NCI-H1092 treated with DMSO at 0.1 percent for 48 hours (cell line): ENCODE results near the gene TMLHE.
A peak's percentile ranks its signal among the peaks of the same experiment; 100 is the strongest.
"Not testable (repeated sequence)": the region's sequence is repeated elsewhere in the genome, so short reads cannot be mapped to it uniquely, and the experiment has no call there.

Experiments
- DNase-seq: peaks from one replicate; lab custom pipeline; 2025; lab: John Stamatoyannopoulos, UW

The TMLHE gene

DNA sequence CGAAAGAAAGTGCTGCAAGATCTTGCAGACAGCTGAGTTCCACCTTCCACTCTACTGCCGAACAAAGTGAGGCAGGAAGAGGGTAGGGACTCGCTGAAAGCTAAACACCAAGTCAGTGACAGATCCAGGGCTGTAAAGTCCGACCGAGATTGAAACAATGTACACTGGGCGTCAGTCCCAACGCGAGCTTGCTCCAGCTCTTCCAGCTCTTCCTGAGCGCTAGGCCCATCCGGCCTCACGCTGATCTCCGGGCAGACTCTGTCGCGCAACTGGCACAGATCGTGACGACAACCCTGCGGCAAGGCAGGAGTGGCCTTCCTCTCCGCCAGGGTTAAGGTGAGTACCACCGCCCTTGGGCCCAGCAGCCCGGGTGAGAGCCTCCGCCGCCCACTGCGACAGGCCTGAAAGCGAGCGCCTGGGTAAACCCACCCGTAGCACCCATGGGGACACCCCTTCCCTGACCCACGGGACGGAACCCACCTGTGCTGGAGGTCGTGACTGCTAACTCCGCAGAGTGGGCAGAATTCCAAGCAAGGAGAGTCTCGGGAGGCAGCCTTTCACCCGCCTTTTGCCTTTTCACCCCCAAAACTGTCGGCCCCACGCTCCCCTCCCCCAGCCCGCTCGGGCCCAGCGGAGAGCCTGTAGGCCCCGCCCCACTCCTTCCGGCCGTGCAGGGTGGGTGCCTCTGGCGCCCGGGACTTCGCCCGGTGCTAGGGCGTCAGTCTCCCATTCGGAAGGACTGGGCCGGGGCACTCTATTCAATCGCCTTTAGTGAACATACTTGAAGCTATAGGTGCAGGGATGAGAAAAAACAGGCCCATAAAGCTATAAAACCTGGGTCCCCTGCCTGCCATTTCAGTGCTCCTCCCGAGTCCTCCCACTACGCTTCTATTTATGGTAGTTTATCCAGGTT, at the start of gene TMLHE, which contains the start of gene SPRY3:
Gene TMLHE, minus strand, starts transcription at position 641 of the 913 bp plus-strand sequence. CDS start 67,676 bp downstream, outside the sequence.
Gene SPRY3, plus strand, starts transcription at position 275 of the 913 bp plus-strand sequence.
- DNase-seq, result peak; percentile 52

DNA sequence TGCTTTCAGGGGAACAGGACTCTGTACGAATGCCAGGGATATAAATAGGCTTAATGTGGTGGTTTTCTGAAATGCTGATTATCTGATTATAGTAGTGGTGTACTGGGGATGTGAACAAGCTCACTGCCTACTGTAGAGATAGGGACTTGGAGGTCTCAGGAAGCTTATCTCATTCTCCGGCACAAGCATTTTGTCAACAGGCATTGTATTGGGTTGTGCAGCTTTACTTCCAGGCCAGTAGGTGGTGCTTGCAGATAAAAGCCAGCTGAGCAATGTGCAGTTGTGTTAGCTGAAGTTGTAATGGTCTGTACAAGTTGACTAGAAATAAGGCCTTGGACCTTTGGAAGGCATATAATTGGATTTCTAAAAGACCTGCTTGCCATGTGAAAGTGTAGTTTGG, 49.5 kb upstream of the TMLHE start:
- peak; percentile 3 for DNase-seq

- DNase-seq, result no peak
Observed at GRCh38 chrX:155645180-155645579, 32.4 kb upstream of the TMLHE start.

DNA sequence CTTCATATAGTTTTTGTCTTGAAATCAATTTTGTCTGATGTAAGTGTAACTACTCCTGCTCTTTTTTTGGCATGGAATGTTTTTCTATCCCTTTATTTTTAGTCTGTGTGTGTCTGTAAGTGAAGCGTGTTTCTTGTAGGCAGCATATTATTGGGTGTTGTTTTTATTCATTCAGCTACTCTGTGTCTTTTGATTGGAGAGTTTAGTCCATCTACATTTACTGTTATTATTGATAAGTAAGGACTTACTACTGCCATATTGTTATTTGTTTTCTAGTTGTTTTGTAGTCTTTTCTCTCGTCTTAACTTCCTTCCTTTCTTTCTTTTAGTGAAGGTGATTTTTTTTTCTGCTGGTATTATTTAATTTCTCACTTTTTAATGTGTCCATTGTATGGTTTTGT, 30.5 kb upstream of the TMLHE start:
- DNase-seq, result no peak

DNA sequence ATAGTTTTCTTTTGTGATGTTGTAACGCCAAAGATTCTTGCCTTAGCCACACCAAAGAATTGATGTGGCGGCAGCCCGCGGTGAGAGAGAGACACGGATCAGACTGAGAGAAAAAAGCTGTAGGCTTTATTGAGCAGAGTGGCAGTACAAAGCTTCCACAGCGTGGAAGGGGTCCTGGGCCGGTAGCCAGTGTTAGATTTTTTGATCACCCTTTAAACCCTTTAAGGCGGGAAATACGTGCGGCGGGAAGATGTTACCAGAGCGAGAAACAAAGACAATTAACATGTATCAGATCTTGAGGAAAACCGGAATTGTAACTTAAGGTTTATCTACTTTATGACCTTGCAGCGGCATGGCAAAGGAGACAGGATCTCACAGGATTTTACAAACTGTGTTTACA, 28.6 kb upstream of the TMLHE start:
- not testable (repeated sequence) for DNase-seq

DNA sequence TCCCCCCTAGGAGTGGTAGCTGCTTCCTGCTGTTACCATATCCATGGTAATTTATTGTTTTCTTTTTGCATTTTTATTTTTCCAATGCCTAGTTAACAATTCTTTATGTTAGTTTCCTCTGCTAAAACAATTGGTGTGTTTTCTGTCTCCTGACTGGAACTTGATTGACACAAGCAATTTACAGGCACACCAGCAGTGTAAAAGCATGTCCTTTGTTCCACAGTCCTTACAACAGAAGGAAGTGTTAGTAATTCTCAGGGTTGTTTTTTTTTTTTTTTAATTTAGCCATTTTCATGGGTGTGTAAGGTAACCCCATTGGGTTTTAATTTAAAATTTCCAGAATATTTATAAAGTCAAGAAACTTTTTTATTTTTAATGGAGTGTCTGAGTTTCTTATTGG, 25.0 kb upstream of the TMLHE start:
- DNase-seq, result no peak

DNA sequence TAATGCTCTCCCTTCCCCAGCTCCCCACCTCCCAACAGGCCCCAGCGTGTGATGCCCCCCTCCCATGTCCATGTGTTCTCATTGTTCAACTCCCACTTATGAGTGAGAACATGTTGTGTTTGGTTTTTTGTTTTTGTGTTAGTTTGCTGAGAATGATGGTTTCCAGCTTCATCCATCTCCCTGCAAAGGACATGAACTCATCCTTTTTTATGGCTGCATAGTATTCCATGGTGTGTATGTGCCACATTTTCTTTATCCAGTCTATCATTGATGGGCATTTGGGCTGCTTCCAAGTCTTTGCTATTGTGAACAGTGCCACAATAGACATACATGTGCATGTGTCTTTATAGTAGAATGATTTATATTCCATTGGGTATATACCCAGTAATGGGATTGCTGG, 22.3 kb upstream of the TMLHE start:
- not testable (repeated sequence) for DNase-seq

DNA sequence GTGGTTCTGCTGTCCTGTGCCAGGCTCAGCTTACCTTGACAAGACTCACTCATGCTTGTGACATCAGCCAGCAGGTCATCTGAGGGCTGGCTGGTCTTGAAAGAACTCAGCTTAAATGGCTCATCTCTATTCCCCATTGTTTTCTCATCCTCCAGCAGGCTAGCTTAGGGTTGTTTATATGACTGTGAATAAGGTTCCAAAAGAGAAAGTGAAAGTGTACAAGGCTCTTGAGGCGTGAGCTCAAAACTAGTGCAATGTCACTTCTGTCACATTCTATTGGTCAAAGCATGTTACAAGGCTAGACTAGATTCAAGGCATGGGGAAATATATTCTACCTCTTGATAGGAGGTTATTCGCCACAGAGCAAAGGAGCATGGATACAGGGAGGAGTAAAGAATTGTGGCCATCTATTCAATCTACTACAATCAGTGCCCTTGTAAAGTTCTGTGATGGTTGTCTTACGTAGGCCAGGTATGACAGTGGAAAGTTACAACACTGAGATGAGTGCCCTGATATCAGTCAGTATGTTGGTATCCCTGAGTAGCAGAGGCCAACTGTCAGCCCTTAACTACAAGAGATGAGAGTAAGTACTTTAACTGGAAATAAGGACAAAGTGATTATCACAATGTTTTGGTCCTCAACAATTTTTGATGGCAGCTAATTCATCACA, 19.8 kb upstream of the TMLHE start:
- DNase-seq, result no peak

- not testable (repeated sequence) for DNase-seq
Observed at GRCh38 chrX:155620110-155620509, 7.4 kb upstream of the TMLHE start.

DNA sequence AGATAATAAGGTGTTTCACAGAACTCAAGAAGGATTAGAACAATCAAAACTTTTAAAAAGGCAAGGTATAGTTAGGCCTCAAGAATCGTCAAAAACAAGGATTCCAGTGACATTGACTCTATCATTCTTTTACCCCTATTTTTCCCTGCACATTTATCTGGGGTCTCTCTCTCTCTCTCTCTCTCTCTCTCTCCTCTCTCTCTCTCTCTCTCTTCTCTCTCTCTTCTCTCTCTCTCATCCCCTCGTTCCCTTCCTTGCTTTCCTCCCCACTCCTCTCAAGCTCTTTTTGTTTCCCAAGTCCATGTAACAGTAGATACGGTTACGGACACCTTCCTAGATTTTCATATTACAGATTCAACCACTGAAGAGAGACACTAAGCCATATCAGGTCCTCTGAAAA, 3.2 kb upstream of the TMLHE start:
- no peak for DNase-seq

DNA sequence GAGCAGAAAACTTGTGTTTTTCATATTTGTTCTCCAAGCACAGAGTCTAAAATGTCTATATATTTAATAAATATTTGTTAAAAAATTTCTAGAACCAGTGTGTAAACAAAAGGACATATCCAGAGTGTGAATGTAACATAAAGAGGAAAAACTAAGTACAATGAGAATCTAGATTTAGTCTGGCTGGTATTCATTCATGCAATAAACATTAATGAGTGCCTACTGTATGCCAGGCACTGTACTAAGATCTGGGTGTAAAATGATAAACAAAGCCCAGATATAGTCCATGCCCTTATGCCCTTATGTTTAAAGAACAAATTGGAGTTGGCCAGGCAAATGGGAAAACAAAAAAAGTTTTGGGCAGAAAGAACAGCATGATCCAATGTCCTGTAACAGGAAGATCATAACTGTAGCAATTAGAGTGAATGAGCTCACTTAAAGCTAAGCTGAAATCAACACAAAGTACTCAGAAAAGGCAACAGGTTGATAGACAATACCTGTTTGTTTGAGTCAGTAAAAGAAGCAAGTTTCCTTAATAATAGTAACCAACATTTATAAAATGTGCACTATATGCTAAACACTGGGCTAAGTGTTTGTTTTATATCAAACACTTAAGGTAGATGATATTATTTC, 1.3 kb upstream of the TMLHE start:
- no peak for DNase-seq

DNA sequence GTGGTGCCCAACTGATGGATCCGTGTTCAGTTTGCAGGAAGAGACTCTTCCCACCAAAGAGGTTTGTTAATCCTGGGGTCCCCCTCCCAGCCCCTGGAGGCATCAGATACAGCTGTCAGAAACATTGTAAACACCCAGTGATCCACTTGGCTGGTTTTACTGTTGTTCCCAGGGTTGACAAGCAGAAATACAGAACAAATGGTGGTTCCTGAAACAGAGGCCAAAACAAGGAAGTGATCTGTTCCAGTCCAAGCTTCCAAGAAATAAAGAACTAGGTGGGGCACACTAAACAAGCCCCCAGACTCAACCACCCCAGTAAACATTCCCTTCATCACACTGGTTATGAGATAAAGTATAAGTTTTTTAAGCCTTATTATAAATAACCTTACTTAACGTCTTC, 1.4 kb downstream of the TMLHE start:
- DNase-seq, result no peak

- no peak for DNase-seq
Observed at GRCh38 chrX:155592981-155593380, 19.8 kb downstream of the TMLHE start.

DNA sequence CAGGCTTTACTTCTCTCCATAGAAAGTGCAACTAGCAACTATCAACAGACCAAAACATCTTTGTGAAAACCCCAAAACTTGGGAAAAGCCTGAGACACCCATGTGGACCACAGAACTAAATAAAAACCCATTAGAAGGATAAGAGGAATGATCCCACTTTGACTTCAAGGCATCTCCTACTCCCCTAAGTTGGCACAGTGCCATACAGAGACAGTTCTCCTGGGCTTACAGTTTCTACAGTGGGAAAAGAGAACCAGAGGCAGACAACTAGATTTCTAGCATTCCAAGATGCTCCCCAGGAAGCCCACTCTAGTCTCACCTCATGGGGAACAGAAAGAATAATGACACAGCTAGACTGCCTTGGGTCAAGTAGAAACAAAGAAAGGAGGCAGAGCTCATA, 20.4 kb downstream of the TMLHE start:
- no peak for DNase-seq

- no peak for DNase-seq
Observed at GRCh38 chrX:155577682-155578081, 35.1 kb downstream of the TMLHE start.

DNA sequence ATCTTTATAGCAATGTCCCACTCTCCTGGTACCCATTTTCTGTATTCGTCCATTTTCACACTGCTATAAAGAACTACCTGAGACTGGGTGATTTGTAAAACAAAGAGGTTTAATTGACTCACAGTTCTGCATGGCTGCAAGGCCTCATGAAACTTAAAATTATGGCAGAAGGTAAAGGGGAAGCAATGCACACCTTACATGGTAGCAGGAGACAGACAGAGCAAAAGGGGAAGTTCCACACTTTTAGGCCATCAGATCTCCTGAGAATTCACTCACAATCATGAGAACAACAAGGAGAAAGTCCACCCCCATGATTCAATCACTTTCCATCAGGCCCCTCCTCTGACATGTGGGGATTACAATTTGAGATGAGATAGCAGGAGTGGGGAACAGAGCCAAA, 49.7 kb downstream of the TMLHE start:
- no peak for DNase-seq

DNA sequence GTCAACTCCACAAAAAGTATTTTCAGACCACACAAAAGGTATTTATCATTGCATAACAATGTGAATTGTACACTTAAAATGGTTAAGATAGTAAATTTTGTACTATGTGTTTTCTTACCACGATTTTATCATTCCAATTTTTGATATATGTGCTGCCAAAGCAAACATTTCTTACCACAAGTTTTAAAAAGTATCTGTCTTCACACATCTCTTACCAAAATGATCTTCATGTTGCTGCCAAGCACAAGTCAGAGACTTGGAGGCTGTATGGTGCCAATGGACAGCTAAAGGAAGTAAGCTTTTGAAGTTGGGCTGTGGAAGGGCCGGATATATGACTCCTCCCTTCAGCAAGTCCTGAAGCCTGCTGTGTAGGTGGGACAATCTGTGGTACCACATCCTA, 67.9 kb downstream of the TMLHE start:
- no peak for DNase-seq

DNA sequence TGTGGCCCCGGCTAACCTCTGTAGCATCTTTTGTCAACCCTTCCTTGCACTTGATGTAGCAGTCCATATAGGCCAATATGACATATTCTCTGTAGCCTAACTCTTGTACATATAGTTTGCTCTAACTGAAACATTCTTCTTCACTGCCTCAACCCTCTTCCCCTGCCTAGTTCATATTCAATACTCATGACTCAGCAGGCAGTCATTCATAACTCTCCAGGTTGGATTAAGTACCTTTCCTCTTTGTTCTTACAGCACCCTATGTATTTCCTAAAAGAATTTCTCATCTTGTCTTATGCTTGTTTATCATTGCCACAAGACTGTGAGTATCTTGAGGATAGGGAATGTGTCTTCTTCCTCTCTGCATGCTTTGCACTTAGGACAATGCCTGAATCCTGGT, 76.9 kb downstream of the TMLHE start:
- DNase-seq, result no peak

- DNase-seq, result no peak
Observed at GRCh38 chrX:155534800-155535199, 78.0 kb downstream of the TMLHE start.

DNA sequence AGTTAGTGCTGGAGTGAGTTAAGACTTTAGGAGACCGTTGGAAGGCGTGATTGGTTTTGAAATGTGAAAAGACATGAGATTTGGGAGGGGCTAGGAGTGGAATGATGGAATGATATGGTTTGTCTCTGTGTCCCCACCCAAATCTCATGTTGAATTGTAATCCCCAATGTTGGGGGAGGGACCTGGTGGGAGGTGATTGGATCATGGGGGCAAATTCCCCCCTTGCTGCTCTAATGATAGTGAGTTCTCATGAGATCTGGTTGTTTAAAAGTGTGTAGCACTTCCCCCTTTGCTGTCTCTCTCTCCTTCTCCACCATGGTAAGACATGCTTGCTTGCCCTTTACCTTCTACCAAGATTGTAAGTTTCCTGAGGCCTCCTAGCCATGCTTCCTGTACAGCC, 85.7 kb downstream of the TMLHE start:
- not testable (repeated sequence) for DNase-seq

- no peak for DNase-seq
Observed at GRCh38 chrX:155514225-155514624, 98.5 kb downstream of the TMLHE start.

GRCh38 chrX:155505296-155505695, 107.5 kb downstream of the TMLHE start:
- DNase-seq, result no peak

- DNase-seq, result not testable (repeated sequence)
Observed at GRCh38 chrX:155495134-155495533, 117.6 kb downstream of the TMLHE start.
